ENCODE data around the gene CIPC. TPM values are rescaled to one million over a fixed set of nuclear protein-coding genes. Genes with fewer than 3 reads are reported as not detected.

The CIPC gene
- total and polyA plus RNA-seq, 2 of the 13 experiments (the other 11 are each of a cell fraction or from before 2014, with no cell fraction given) = 7.6 to 13.9 TPM

- TF ChIP-seq ZBTB46 (CRISPR knock-in tag; IDR thresholded peaks at IDR 0.05; ENCODE audit: borderline replicate concordance) (no peak), ZNF878 (CRISPR knock-in tag; IDR thresholded peaks at IDR 0.05) (no peak), HDAC2 (CRISPR knock-in tag; IDR thresholded peaks at IDR 0.05) (no peak), NR1H2 (CRISPR knock-in tag; IDR thresholded peaks at IDR 0.05; ENCODE audit: borderline replicate concordance, low read depth) (no peak), MXD3 (CRISPR knock-in tag; IDR thresholded peaks at IDR 0.05) (no peak), REXO4 (CRISPR knock-in tag; IDR thresholded peaks at IDR 0.05; ENCODE audit: borderline replicate concordance) (no peak), ARNT2 (CRISPR knock-in tag; IDR thresholded peaks at IDR 0.05; ENCODE audit: low read depth) (no peak)
Observed at GRCh38 chr14:77082356-77082755, 15.7 kb upstream of the CIPC start (continued).

GRCh38 chr14:77083082-77083481 is 15.0 kb upstream of the CIPC start:
- FAIRE-seq (no peak), DNase-seq (ENCODE audit: low spot score) (no peak), ATAC-seq (no peak)
- H3K36me3 ChIP-seq (replicated peaks in 1 of 2; ENCODE audit: control insufficient read depth in 1 of 2, insufficient read depth in 2 of 2, low read length in 2 of 2) = no peaks in the 10 kb centered on the region
- 0 out of 2 replicates have a peak, but pooled peaks cover 9% of the 10 kb centered on the region for H3K4me1 ChIP-seq (ENCODE audit: insufficient read depth, low read length)
- peaks cover 0 to 5% of the 10 kb centered on the region in 2 experiments; a peak in 2 of 5 replicates for H3K27me3 ChIP-seq (ENCODE audit: control insufficient read depth in 1 of 2, insufficient read depth in 2 of 2, low read length in 2 of 2)
- intact Hi-C loops (cut with micrococcal nuclease; ENCODE audit: unreplicated experiment) = no loop called here
- 5% methylated on average over 3 of the region's 3 CpGs for WGBS (ENCODE audit: low lambda C conversion rate)
- H3K4me3 ChIP-seq (replicated peaks in 1 of 3; ENCODE audit: insufficient read depth in 1 of 3, low read depth in 2 of 3, low read length in 3 of 3) = no peak overlapping the region
- in situ Hi-C loops (cut with HindIII; ENCODE audit: extremely low pct_ligation_motif_present, low pct_unique_long_range_greater_than_20kb) = no loop called here
- ChIA-PET CTCF (ENCODE audit: low intra/inter-chr PET ratio, low total read pairs) (no interaction called here), POLR2A (no interaction called here)
- no peak overlapping the region for H3K27ac ChIP-seq (ENCODE audit: extremely low read length, insufficient read depth, low read length)
- no peak overlapping the region for H3K4me2 ChIP-seq (ENCODE audit: low read depth, low read length)
- H3K9me3 ChIP-seq (ENCODE audit: low read length) = no peaks in the 10 kb centered on the region
- H4K20me1 ChIP-seq (ENCODE audit: insufficient read depth, low read length) = no peaks in the 10 kb centered on the region
- no peak overlapping the region for H3K9ac ChIP-seq (ENCODE audit: insufficient read depth, low read depth, low read length)
- no TSS peak for BruUV-seq (replicated peaks)
- H2AFZ ChIP-seq (ENCODE audit: low read length) = no peak overlapping the region
- H3K79me2 ChIP-seq (ENCODE audit: insufficient read depth, low read length) = no peaks in the 10 kb centered on the region
- TF ChIP-seq ZNF614 (CRISPR knock-in tag; IDR thresholded peaks at IDR 0.05; ENCODE audit: borderline replicate concordance) (no peak), RBAK (CRISPR knock-in tag; IDR thresholded peaks at IDR 0.05) (no peak), ZNF83 (CRISPR knock-in tag; IDR thresholded peaks at IDR 0.05; ENCODE audit: borderline replicate concordance) (no peak), ESRRA (CRISPR knock-in tag; IDR thresholded peaks at IDR 0.05; ENCODE audit: low read depth) (no peak), PAXIP1 (CRISPR knock-in tag; conservative IDR thresholded peaks at IDR 0.05) (no peak), HNF4A (CRISPR knock-in tag; IDR thresholded peaks at IDR 0.05) (no peak), SALL2 (CRISPR knock-in tag; IDR thresholded peaks at IDR 0.05) (no peak), FOXO1 (CRISPR knock-in tag; IDR thresholded peaks at IDR 0.05) (no peak), RNF219 (CRISPR knock-in tag; IDR thresholded peaks at IDR 0.05) (no peak), SOX5 (CRISPR knock-in tag; IDR thresholded peaks at IDR 0.05; ENCODE audit: borderline replicate concordance) (no peak)
